IgD-negative memory B cell (primary cell): Measurements from ENCODE around the gene SEMA6A. TPM values are rescaled to one million over a fixed set of nuclear protein-coding genes. Genes with fewer than 3 reads are reported as not detected.
"Not testable (repeated sequence)": the region's sequence is repeated elsewhere in the genome, so short reads cannot be mapped to it uniquely, and the experiment has no call there.

Source experiments
- H3K27ac Mint-ChIP-seq, 3 donors: one replicate each; pipeline ENCODE4 v1.8.0; 2020 to 2022; ENCODE audit warnings: mild to moderate bottlenecking in 3 of 3, mixed read lengths in 3 of 3, moderate library complexity in 1 of 3
- H3K27me3 Mint-ChIP-seq: one replicate; pipeline ENCODE4 v1.8.0; 2021; ENCODE audit warnings: mixed read lengths
- H3K36me3 Mint-ChIP-seq: one replicate; pipeline ENCODE4 v1.8.0; 2020; ENCODE audit warnings: mild to moderate bottlenecking, mixed read lengths
- H3K4me1 Mint-ChIP-seq, 3 donors: one replicate each; pipeline ENCODE4 v1.8.0; 2020 to 2022; ENCODE audit warnings: mixed read lengths in 3 of 3, mild to moderate bottlenecking in 1 of 3
- H3K4me3 Mint-ChIP-seq, 4 donors: one replicate each; pipeline ENCODE4 v1.8.0; 2020 to 2022; ENCODE audit warnings: mild to moderate bottlenecking in 4 of 4, mixed read lengths in 4 of 4, moderate library complexity in 3 of 4
- H3K9me3 Mint-ChIP-seq, 3 donors: one replicate each; pipeline ENCODE4 v1.8.0; 2020 to 2021; ENCODE audit warnings: mixed read lengths in 3 of 3, mild to moderate bottlenecking in 1 of 3
- polyA plus RNA-seq: library from polyadenylated mRNA; unstranded; fragments of 300-500 nt; fragmentation: Illumina TruSeq; gene quantifications from one replicate; pipeline ENCODE4 v1.2.3, GENCODE V29; 2021

SEMA6A gene
- polyA plus RNA-seq, 1 donor from 2014 or later: 1.2 TPM

DNA sequence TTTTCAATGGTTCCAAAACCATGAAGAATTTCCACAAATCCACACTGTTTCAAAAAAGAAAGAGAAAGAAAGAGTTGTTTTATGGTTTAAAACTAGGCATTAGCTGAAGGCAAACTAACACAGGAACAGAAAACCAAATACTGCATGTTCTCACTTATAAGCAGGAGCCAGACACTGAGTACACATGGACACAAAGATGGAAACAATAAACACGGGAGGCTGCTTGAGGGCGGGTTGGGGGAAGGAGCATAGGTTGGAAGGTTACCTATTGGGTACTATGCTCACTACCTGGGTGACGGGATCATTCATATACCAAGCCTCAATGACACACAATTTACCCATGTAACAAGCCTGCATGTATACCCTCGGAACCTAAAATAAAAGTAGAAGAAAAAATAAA, 45.0 kb downstream of the SEMA6A start:
- H3K27me3 Mint-ChIP-seq: no peaks in the 10 kb centered on the region

DNA sequence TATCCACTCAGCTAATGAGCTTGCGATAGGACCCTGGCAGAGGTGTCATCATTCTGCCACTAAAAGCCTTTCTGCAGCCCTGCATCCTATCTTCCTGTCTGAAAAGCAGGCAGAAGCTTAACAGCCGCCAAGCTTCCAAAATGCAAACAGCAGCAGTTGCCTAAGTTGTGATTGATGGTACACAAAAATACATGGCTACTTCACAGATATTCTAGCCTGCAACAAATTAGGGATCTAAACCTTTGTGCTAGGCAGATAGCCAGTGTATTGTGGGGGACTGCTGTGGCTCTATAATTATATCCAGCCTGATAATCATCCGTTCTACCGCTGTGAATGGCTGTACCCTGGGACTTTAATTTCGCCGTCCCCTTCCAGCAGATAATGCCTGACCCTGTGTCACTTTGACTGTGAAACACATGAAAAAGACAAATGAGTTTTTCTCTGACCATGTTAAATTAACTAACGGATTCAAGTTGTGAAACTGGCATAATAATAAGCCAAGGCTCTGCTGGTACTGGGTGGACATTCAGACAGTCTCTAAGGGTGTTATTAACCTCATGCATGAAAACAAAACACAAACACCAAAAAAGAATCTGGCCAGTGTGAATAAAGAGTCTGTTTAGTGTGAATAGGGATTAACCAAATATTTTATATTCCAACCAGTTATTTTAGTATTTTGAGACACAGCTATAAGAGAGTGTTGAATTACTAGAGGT, 45.9 kb downstream of the SEMA6A start:
- Mint-ChIP-seq H3K4me1 (no peaks in the 10 kb centered on the region), H3K36me3 (no peaks in the 10 kb centered on the region), H3K27me3 (no peaks in the 10 kb centered on the region), H3K4me3 (no peak overlapping the region), H3K27ac (no peak overlapping the region), H3K9me3 (no peaks in the 10 kb centered on the region)

More for the DNA sequence above, 45.0 kb downstream of the SEMA6A start:
- no peak overlapping the region for H3K4me3 Mint-ChIP-seq
- no peaks in the 10 kb centered on the region for H3K36me3 Mint-ChIP-seq
- H3K4me1 Mint-ChIP-seq: no peaks in the 10 kb centered on the region
- H3K27ac Mint-ChIP-seq: no peak overlapping the region
- no peaks in the 10 kb centered on the region for H3K9me3 Mint-ChIP-seq

- H3K4me1 Mint-ChIP-seq: no peaks in the 10 kb centered on the region
- H3K27ac Mint-ChIP-seq: no peak overlapping the region
- H3K27me3 Mint-ChIP-seq: no peaks in the 10 kb centered on the region
- no peak overlapping the region for H3K4me3 Mint-ChIP-seq
- H3K36me3 Mint-ChIP-seq: no peaks in the 10 kb centered on the region
- no peaks in the 10 kb centered on the region for H3K9me3 Mint-ChIP-seq
These were observed 47.0 kb downstream of the SEMA6A start for GRCh38 chr5:116527582-116527981.

GRCh38 chr5:116525674-116526073, 48.9 kb downstream of the SEMA6A start:
- Mint-ChIP-seq H3K4me3 (no peak overlapping the region), H3K36me3 (no peaks in the 10 kb centered on the region), H3K27ac (no peak overlapping the region), H3K4me1 (no peaks in the 10 kb centered on the region), H3K9me3 (no peaks in the 10 kb centered on the region), H3K27me3 (no peaks in the 10 kb centered on the region)

GRCh38 chr5:116524966-116525365, 49.7 kb downstream of the SEMA6A start:
- H3K4me1 Mint-ChIP-seq: no peaks in the 10 kb centered on the region
- H3K4me3 Mint-ChIP-seq: no peak overlapping the region
- H3K9me3 Mint-ChIP-seq: no peaks in the 10 kb centered on the region
- no peaks in the 10 kb centered on the region for H3K27me3 Mint-ChIP-seq
- no peaks in the 10 kb centered on the region for H3K36me3 Mint-ChIP-seq
- H3K27ac Mint-ChIP-seq: no peak overlapping the region

DNA sequence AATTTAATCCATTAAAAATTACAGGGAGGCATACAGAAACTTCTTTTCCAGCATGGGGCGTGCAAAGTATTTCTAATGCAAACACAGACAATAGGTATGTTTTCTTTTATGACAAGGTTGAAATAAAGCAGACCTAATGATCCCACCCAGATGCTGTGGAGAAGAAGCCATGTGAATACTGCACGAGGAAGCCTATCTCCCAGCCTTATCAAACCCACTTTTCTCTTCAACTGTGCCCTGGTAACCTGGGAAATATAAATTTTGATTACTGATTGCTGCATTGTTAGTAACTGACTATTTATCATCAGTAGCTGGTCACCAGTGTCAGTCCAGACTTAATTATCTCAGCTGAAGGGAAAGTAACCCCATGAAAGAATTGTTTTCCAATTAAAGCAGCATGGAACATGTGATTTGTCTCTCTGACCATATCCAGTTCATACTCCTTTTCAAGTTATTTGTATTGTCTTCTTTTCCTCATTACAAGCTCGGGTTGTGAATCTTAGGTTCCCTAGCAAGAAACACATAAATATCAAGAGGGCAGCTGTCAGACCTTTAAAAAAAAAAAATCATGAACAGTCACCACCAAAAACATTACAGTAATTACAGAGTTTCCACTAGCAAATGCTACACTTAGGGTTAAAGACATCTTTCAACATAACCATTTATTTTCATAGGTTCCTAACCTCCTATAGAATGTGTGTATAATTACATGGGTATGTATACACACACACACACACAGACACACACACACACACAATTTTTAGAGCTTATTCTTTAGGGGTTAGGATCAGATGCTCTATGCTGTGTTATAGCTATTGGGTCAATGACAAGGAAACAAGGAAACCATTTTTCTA, 50.3 kb downstream of the SEMA6A start:
- Mint-ChIP-seq H3K27ac (no peak overlapping the region), H3K36me3 (no peaks in the 10 kb centered on the region), H3K27me3 (no peaks in the 10 kb centered on the region), H3K9me3 (no peaks in the 10 kb centered on the region), H3K4me1 (no peaks in the 10 kb centered on the region), H3K4me3 (no peak overlapping the region)

DNA sequence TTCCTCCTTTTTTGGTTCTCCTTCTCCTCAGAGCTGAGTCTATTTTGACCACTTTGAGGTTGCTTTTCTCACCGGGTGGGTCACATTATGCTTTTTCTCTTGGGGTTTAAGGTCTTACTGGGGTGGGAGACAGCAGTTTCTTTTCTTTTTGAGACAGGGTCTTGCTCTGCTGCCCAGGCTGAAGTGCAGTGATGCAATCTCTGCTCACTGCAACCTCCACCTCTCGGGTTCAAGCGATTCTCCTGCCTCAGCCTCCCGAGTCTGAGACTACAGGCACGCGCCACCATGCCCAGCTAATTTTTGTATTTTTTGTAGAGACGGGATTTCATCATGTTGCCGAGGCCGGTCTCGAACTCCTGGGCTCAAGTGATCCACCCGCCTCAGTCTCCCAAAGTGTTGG, 51.4 kb downstream of the SEMA6A start:
- not testable (repeated sequence) for H3K4me1 Mint-ChIP-seq, H3K36me3 Mint-ChIP-seq, H3K9me3 Mint-ChIP-seq, H3K27me3 Mint-ChIP-seq, H3K4me3 Mint-ChIP-seq
- peak overlapping the region in 1 of 3 donors; percentile 11 for H3K27ac Mint-ChIP-seq

DNA sequence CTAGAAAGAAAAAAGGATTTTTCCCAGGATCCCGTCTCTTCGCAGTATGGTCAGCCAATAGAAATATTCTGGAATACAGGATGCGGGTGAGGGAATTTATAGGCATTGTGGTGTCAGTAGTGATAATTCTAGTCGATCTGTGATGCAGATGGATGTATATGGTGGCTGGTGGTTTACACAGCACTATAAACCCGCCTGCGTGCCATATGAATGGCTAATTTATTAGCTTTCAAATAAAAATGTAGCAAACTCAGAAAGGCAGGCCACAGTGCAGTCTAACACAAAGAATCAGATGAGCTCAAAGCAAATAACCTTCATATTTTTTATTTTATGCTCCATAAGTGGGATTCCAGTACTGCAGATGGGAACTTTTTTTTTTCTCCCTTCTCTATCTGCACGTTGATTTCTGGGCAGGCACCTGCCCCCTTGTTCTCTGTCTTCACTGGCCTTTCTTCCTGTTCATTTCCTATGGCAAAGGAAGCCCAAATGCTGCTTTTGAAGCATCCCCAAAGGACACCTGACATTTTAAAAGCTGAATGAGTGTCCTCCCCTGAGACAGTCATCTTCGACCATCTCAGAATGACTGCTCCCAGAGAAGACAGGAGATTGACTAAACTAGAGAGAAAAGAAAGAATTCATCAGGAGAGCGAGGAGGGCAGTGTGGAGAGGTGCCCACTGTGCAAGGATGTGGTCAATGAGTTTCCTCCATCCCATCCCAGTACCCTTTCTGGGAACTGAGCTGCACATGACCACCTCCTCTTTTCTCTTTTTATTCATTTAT, 52.1 kb downstream of the SEMA6A start:
- Mint-ChIP-seq H3K4me1 (no peaks in the 10 kb centered on the region), H3K27ac (no peak overlapping the region), H3K9me3 (no peaks in the 10 kb centered on the region), H3K36me3 (no peaks in the 10 kb centered on the region), H3K27me3 (no peaks in the 10 kb centered on the region), H3K4me3 (no peak overlapping the region)

- Mint-ChIP-seq H3K27ac (no peak overlapping the region), H3K9me3 (no peaks in the 10 kb centered on the region), H3K4me1 (no peaks in the 10 kb centered on the region), H3K27me3 (no peaks in the 10 kb centered on the region), H3K4me3 (no peak overlapping the region), H3K36me3 (no peaks in the 10 kb centered on the region)
These were observed 53.3 kb downstream of the SEMA6A start for GRCh38 chr5:116521173-116521872.

- H3K4me1 Mint-ChIP-seq: no peaks in the 10 kb centered on the region
- no peak overlapping the region for H3K4me3 Mint-ChIP-seq
- no peak overlapping the region for H3K27ac Mint-ChIP-seq
- no peaks in the 10 kb centered on the region for H3K27me3 Mint-ChIP-seq
- H3K9me3 Mint-ChIP-seq: no peaks in the 10 kb centered on the region
- peaks cover under 1% of the 10 kb centered on the region for H3K36me3 Mint-ChIP-seq
These were observed 53.9 kb downstream of the SEMA6A start for GRCh38 chr5:116520771-116521170.

DNA sequence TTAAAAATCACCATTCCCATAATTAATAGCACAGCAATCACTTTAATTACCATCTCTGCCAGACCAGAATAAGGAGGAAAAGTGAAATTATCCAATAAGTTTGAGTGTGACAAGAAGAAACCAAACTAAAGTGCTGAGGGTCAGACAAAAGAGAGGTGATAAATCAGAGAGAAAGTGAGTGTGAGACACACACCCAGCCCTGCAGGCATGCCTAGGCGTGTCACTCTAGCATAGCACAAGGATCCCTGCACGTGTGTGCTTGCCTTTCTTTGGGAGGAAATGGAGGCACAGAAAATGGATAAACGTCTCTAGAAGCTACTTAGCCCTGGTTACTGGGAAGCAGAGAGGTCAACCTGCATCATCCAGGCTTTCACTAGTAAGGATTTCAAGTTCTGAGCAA, 56.2 kb downstream of the SEMA6A start:
- peaks cover 0 to 4% (median 0%) of the 10 kb centered on the region in 3 donors for H3K9me3 Mint-ChIP-seq
- H3K27ac Mint-ChIP-seq: no peak overlapping the region
- H3K4me3 Mint-ChIP-seq: no peak overlapping the region
- no peaks in the 10 kb centered on the region for H3K4me1 Mint-ChIP-seq
- H3K27me3 Mint-ChIP-seq: no peaks in the 10 kb centered on the region
- H3K36me3 Mint-ChIP-seq: peaks cover 3% of the 10 kb centered on the region

DNA sequence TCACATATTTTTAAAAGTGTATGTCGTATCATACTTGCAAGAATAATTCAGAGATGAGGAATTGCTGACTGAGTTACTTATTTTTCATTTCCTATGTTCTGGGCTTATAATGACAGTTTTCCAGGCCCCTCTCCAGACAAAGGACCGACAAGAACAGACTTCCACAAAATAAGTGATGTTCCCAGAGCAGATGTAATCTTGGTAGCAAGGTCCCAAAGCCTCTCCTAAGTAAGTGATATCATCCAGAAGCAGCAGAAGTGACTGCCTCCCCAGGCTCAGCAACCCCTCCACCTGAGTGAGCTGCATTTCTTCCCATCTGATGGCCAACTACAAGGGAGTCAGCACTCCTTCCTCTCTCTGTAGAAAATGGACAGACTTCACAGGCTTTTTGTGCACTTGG, 57.1 kb downstream of the SEMA6A start:
- Mint-ChIP-seq H3K4me1 (no peaks in the 10 kb centered on the region), H3K27ac (no peak overlapping the region), H3K9me3 (peaks cover 0 to 4% (median 0%) of the 10 kb centered on the region in 3 donors), H3K4me3 (no peak overlapping the region), H3K36me3 (peaks cover 4% of the 10 kb centered on the region), H3K27me3 (no peaks in the 10 kb centered on the region)

DNA sequence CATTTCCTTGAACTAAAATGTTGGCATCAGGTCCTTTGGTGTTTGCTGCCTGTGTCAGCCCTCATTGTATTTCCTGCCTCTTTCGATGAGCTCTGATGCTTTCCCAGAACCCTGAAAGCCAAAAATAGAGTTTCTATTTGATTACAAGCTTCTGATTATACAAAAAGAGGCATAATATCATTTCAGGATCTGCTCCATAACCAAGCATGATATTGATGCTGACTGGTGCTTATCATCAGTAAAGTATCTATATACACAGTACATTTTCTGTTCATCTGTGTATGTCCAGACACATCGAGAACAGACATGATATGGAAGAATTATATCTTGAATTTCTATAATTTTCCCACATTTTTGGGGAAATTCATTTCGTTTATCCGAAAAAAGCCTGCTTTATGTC, 58.6 kb downstream of the SEMA6A start:
- Mint-ChIP-seq H3K4me3 (no peak overlapping the region), H3K36me3 (peaks cover 8% of the 10 kb centered on the region), H3K27me3 (no peaks in the 10 kb centered on the region), H3K9me3 (peaks cover 0 to 4% (median 0%) of the 10 kb centered on the region in 3 donors), H3K4me1 (no peaks in the 10 kb centered on the region), H3K27ac (no peak overlapping the region)

GRCh38 chr5:116514421-116514970, 60.1 kb downstream of the SEMA6A start:
- peaks cover 8% of the 10 kb centered on the region for H3K36me3 Mint-ChIP-seq
- H3K9me3 Mint-ChIP-seq: peaks cover 0 to 4% (median 0%) of the 10 kb centered on the region in 3 donors
- H3K27ac Mint-ChIP-seq: no peak overlapping the region
- no peaks in the 10 kb centered on the region for H3K4me1 Mint-ChIP-seq
- H3K4me3 Mint-ChIP-seq: no peak overlapping the region
- no peaks in the 10 kb centered on the region for H3K27me3 Mint-ChIP-seq
